Fibroblast of skin of left quadriceps (primary cell): ENCODE data around the gene CGNL1.

Experiments used
- DNase-seq, 2 experiments: peaks; one replicate each; pipeline ENCODE4 v3.0.0-alpha.2; 2013; ENCODE audit warnings: low read depth in 2 of 2

CGNL1 gene

GRCh38 chr15:57521503-57521902 is 145.2 kb downstream of the CGNL1 start:
- DNase-seq = no peak

- no peak for DNase-seq
Observed at GRCh38 chr15:57522148-57522547, 145.8 kb downstream of the CGNL1 start.

DNA sequence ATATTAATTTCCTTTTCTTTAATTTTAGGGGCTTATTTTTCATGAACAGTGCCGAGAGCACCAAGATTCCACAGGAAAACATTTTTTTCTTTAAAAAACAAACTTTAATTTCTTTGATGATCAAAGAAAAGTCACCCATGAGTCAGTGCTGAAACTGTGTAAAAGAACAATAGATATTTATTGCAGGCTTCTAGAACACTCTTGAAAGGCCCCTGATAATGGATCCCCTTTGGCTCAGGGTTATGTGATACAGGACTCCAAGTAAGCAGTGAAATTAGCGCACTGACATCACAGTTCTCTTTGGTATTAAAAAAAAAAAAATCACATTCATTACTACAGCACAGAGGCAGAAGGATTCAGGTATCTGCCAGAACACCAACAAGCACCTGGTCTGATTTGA is 149.3 kb downstream of the CGNL1 start:
- DNase-seq = no peak

DNA sequence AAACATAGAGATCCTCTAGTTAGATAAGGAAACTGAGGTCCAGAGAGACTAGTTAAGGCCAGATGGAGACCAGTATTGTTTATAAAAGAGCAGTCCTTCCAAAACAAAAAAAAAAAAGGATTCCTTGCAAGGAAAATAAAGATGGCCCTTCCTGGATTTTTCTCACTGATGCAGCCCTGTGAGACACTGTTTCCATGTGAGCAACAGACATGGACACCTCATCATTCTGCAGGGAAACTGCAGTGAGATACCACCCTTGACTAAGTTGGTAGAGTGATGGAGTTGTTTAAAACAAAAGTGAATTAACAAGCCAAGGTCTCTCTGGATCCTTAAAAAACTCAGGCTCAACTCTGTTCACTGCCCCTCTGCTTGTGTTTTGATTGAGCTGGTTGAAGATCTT is 149.8 kb downstream of the CGNL1 start:
- no peak for DNase-seq

DNA sequence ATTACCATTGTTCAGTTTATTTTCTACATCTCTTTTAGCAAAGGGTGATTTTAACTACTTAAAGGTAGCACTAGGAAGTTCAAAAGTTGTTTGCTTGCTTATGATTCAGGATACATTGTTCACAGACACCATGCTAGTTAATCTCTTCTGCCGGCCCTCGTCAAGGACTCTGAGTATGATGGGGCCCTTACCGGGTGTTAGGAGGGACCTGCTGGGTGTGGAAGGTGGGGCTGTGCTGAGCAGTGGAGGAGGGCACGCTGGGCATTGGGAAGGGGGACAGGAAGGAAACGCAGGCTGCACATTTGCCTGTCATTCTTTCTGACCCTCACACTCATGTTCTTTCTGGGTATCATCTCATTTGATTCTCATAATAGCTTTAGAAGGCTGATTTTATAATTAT is 150.3 kb downstream of the CGNL1 start:
- DNase-seq = no peak

GRCh38 chr15:57527382-57528091 is 151.2 kb downstream of the CGNL1 start:
- peak; percentile 67 to 74 for DNase-seq

DNA sequence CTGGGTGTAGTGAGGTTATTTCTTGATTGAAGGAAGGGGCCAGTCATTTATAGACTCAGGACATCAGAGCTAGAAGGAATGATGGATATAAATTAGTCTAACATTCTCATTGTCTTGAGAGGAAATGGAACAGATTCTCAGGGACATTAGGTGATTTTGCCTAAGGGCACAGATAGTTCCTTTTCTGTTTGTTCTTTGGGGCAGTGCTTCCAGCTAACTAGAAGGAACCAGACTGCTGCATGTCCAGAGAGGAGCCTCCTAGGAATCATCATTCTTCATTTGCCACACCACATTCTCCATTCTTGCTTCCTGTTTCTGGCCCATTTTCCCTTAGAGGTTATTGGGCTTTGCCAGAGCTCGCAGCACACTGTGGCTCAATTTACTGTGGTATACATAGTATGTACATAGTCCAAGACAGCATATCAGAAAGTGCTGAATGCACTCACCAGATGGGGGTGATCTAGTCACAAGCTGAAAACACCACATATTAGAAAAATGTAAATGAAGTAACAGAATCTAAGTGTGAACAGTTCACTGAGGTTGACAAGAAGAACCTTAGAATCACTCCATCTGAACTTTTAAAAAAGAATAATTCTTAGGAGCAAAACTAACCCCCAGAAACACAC is 152.7 kb downstream of the CGNL1 start:
- no peak for DNase-seq

GRCh38 chr15:57529748-57530147 is 153.4 kb downstream of the CGNL1 start:
- no peak for DNase-seq

DNA sequence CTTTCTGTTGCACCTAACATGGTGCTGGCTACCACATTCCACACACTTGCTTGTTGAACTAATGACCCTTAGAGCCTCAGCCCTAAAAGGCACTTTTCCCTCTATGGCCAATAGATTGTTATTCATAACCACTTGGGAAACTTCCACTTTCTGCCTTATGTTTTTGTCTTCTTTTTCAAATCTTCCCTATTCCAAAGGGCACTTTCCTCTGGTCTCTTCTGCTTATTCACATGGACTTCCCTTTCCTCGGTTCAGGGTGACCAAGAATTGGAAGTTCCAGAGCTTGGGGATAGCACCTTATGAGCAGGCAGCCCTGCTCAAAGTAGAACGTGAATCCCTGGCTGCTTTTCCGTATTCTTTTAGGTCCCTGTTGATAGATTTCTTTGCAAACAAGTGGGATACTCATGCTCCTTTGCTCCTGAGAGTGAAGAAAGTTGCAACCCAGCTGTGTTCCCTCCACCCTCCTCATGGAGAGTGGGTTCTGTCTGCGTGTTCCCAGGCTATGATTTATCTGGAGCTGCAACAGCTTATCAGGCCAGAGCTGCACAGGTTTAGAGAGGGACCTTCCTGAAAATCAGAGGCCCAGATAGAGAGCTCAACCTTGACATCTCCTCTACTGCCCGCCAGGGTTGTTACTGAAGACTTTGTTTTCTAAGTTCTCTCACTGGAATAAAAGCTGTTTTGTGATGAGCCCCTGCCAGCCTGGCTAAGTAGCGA is 156.6 kb downstream of the CGNL1 start:
- DNase-seq = no peak

- DNase-seq = no peak
Observed at GRCh38 chr15:57533448-57533799, 157.1 kb downstream of the CGNL1 start.

- no peak for DNase-seq
Observed at GRCh38 chr15:57534281-57534680, 158.0 kb downstream of the CGNL1 start.

DNA sequence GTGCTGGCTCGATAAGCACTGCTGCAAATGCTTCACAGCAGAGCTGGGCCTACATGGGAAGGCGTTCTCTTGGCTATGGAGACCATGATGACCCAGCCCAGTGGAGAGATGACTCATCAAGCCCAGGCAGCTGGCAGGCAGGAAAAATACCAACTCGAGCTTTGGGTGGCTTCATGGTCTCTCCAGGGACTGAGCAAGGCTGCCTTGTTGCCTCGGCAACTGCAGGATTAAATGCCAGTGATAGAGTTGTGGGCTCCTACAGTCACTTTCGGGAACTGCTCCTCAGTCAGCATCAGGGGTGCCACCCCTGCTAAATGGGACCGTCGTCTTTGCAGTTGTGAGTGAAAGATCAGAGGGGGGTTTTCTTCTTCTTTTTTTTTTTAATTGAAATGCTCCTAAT is 160.8 kb downstream of the CGNL1 start:
- DNase-seq = no peak

DNA sequence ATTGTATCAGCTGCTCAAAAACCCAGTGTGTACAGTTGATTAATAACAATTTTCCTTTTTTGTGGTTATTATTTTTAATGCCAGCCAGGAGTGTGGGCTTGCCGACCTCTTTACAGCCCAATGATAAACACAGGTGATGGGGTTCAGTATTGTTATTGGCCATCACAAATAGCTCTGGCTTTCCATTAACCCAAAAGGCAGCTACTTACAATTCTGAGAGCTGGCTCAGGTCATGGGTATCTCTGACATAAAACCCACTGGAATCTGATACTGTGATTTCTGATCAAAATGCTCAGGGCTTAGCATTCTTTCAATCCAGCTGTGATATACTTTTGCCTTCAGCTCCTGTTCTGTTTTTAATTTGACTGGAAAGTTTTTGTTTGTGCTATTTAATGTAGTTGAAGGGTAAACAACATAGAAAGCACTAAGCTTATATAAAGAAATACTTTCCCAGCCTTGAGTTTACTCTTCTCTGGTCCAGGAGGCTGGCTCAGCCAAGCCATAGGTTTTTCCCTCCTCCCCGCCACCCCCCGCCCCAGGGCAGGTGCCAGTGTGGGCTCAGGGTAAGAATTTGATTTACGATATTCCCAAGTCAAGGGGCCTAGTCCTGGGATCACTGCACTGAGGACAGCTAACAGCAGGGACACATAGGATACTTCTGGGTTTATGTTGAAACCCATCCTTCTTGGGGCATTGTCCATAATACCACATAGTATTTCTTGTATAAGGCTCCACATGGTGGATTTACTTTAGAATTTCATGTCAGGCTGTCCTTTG is 161.4 kb downstream of the CGNL1 start:
- no peak for DNase-seq

- no peak for DNase-seq
Observed at GRCh38 chr15:57538265-57538529, 161.9 kb downstream of the CGNL1 start.

DNA sequence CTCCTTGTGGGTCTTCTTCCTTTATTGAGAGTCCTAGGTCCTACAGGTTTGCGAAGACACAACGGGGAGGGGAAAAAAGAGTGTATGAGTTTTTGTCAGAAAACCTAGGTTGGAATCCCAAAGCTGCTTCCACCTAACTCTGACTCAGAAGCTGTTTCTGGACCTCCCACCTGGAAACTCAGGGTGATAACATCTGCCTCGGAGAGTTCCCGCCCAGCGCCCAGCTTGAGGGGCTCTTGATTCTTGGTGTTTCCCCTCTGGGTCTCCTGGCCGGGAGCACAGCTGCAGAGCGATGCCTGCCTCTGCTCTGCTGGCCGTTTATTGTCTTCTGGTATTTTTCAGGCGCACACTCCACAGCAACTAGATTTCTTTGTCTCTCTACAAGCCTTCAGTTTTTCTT is 162.5 kb downstream of the CGNL1 start:
- no peak for DNase-seq

DNA sequence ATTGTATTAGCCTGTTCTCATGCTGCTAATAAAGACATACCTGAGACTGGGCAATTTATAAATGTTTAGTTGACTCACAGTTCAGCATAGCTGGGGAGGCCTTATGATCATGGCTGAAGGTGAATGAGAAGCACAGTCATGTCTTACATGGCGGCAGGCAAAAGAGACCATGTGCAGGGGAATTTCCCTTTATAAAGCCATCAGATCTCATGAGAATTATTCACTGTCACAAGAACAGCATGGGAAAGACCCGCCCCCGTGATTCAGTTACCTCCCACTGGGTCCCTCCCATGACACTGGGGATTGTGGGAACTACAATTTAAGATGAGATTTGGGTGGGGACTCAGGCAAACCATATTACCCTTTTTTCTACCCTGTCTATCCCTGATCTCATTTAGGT is 163.9 kb downstream of the CGNL1 start:
- no peak for DNase-seq

- no peak for DNase-seq
Observed at GRCh38 chr15:57540736-57541135, 164.4 kb downstream of the CGNL1 start.

DNA sequence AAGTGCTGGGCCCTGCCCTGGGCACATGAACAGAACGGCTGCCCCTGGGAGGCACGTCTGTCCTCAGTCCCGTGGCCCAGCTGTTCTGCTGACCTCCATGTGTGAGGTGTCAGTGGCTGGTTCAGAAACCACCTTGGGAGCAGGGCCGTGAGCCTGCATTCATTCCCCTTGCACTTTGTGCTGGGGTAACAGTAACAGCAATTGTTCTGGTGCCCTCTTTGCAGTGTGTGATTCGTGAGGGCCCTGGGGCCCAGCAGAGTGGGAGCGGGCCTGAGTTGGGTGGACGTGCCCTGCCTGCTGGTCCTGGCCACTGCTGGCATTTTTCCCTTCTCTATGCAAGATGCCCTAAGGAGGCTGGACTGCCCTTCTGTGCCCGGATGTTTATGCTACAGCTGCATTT is 165.0 kb downstream of the CGNL1 start:
- no peak for DNase-seq

- DNase-seq = peak in 1 of 2 experiments; percentile 38
Observed at GRCh38 chr15:57541805-57542504, 165.7 kb downstream of the CGNL1 start.

GRCh38 chr15:57542505-57542817 is 166.2 kb downstream of the CGNL1 start:
- DNase-seq = no peak

- no peak for DNase-seq
Observed at GRCh38 chr15:57544848-57545480, 168.7 kb downstream of the CGNL1 start.

GRCh38 chr15:57545995-57546394 is 169.7 kb downstream of the CGNL1 start:
- no peak for DNase-seq
